GM19239 (cell line): ENCODE data around the gene ATP5F1C.
"Not testable (repeated sequence)": the region's sequence is repeated elsewhere in the genome, so short reads cannot be mapped to it uniquely, and the experiment has no call there.

Experiments
- DNase-seq: peaks from one replicate; pipeline ENCODE4 v3.0.0; 2011; ENCODE audit warnings: low spot score; ENCODE audit not compliant: insufficient read length
- FAIRE-seq: peaks from 2 replicates; lab custom pipeline; 2011; peaks lifted over from hg19 to GRCh38; lab: Jason Lieb, UNC

ATP5F1C gene

DNA sequence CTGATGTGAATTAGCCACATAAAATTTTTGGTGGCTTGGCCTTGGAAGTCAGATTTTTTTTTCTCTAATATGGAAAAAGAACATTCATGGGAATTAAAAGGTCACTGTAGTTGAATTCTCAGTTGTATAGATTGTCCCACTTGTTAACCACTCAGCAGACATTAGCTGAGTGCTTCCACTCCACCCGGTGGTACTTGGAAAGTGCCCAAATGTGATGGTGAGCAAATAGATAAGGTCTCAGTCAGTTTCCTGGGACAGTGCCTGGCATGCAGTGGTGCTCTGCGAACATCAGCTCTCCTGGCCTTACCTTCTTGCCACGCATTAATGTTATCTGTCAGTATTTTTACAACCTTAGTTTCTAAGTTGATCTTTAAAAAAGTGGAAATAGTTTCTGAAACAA is 1.4 kb downstream of the ATP5F1C start:
- FAIRE-seq = no peak
- DNase-seq = no peak

DNA sequence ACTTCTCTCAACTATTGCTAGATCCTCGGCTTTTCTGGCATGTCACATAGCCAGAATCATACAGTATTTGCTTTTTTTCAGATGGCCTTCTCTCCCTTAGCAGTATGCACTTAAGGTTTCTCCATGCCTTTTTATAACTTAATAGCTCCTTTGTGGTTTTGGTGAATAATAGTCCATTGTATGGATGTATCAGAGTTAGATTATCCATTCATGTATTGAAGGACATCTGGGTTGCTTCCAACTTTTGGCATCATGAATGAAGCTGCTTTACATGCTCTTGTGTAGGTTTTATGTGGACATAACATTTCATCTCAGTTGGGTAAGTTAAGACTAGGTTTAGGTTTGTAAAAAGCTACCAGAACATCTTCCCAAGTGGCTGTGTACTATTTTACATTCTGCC is 4.6 kb downstream of the ATP5F1C start:
- FAIRE-seq = no peak

DNA sequence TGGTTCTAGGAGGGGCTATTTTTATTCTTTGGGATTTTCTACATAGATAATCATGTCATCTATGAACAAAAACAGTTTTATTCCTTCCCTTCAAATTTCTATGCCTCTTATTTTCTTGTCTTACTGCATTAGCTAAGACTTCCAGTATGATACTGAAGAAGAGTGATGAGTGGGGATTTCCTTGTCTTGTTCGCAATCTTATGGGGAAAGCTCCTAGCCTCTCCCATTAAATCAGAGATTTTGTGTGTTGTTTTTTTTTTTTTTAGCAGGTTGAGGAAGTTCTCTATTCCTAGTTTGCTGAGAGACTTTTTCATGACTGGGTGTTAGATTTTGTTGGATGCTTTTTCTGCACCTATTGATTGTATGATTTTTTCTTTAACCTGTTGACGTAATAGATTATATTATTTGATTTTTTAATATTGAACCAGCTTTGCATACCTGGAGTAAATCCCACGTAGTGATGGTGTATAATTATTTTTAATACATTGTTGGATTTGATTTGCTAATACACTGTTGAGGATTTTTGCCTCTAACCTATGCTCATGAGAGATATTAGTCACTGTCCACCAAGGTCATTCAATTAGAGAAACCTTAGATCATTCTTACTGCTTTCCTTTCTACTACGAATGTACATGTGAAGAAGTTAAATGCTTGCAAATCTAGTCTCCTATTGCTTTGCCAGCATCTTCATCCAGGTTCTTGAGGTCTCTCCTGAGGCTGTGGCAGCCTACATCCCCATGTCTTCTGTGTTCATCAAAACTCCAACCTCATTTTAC is 6.5 kb downstream of the ATP5F1C start:
- FAIRE-seq = no peak
- DNase-seq = no peak

More for the DNA sequence above, 4.6 kb downstream of the ATP5F1C start:
- no peak for DNase-seq

DNA sequence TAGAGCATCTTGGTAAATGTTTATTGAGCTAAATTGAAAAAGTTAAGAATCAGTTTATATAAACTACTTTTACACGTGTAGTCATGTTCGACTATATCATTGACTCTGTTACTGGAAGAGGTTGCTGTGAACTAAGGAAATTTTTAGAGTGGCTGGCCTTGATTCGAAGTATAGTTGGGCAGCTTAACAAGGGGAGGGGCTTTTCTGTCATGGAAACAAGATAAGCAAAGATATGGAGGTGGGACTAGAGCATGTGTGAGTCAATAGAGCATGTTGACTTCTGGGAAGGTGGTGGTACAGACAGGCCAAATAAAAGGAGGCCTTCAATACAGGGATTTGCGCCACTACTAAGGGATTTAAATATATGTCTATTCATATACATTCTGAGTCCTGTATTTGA is 7.6 kb downstream of the ATP5F1C start:
- DNase-seq = no peak
- no peak for FAIRE-seq

DNA sequence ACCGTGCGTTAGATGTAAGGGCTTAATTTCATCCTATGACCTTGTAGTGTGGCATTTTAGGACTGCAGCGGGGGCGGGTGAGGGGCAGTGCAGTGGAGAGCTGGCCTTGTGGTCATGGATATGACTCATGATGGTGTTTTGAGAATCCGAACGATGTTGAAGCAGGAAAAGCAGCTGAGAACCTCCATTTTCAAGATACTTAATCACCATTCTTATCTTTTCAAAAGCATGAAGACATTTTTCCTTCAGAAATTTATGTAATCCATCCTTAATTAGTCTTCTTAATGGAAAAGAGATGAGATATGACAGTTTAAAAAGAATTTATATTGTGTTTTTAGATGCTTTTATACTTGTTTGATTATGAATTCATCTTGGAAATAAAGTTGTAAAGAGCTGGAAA is 9.6 kb downstream of the ATP5F1C start:
- DNase-seq (no peak), FAIRE-seq (peak; percentile 18)

DNA sequence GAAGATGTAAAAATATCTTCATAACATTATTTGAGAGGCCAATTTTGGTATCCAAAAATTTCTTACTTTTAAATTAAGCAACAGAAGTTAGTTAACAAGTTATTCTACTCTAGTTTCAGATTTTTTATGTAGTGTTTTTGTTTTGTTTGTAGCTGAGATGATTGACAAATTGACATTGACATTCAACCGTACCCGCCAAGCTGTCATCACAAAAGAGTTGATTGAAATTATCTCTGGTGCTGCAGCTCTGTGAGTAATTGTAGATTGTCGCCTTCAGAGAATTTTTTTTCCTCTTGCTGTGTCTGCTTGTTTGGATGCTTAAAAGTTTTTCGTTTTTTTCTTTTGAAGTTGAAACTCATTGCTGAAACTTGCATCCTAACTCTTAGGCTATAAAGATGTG is 14.6 kb downstream of the ATP5F1C start:
- FAIRE-seq (no peak), DNase-seq (no peak)

DNA sequence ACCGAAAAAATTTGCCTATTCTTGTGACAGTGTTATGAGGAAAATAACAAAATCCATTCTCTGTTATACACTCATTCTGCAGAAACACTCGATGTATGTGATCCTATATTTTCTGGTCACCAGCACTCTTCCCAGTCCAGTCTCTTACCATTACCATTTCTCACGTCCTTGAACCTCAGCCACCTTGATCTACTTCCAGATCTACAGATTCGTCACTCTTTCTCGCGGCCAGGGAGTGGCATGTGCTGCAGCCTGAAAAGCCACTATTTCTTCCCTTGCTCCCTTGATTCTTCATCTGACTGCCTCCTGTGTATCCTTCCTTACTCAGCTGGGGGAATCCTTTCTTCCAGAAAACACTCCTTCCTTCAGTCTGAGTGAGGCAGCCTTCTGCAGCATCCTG is 16.2 kb downstream of the ATP5F1C start:
- no peak for FAIRE-seq

DNA sequence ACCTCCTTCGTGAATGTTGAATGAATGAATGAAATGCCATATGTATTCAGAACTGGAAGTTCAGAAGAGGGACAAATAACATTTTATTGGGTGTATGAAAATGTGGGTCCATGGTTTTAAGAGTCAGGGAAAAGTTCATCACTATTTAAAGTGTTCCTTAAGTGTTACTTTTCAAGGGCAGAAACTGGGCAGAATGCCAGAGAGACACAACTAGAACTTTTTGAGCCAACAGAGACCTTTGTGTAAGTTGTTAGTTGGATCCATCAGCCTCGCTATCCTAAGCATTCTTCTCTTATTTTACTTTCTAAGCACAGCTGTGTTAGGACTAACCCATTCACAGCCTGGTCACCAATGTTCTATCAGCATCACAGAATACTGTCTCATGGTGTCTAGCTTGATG is 16.8 kb downstream of the ATP5F1C start:
- no peak for DNase-seq
- FAIRE-seq = no peak

More for the DNA sequence above, 16.2 kb downstream of the ATP5F1C start:
- no peak for DNase-seq

DNA sequence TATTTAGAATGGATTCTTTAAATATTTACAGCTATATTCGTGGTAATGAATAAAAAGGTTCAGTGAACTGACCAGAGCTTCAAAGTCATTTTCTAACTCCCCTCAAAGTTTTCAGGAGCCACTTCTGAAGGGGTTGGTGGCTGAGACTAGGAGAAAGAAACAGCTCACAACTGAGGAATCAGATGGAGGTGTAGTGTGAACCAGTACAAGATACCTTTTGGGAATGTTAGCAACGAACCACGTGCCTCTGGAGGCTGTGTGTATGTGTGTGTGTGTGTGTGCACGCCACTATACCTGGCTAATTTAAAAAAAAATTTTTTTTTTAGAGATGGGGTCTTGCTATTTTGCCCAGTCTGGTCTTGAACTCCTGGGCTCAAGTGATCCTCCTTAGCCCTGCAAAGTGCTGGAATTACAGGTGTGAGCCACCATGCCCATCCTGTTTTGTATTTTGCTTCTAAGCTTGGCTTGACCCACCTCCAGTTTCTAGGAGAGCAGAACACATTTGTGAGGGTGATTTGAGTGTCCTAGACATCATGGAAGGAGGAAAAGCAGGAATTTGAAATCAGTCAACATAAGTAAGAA is 20.8 kb downstream of the ATP5F1C start:
- DNase-seq (no peak), FAIRE-seq (no peak)

DNA sequence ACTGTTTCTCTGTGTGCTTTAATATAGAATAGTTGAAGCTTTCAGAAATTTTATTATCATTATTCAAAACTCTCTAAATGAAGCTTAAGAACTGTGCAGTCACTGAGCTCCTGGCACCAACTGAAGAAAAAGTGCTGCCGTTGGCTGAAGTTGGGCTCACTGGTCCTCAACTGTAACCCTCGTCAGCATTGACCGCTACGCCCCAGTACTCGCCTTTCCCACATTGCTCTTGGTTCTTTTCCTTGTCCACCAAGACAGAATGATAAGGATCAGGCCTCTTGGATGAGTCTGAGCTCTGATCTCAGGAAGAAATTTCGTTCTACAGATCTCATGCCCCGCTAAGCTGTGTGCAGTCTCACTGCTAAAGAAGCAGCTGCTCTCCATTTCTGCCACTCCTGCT is 22.5 kb downstream of the ATP5F1C start:
- FAIRE-seq (no peak), DNase-seq (no peak)

DNA sequence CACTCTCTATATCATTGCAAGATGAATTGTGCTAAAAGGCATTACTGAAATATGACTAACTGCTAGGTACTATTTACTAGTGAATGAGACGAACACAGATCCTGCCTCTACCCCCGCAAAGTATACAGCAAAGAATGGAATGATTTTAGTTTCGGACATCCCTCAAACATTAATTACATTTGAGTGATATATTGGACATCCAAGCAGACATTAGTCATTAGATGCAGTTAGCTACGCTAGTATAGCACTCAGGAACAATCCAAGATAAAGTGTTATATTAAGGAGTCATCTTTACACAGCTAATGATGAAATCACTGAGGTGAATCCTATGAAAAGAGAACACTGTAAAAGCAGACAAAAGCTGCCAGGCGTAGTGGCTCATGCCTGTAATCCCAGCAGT is 23.0 kb downstream of the ATP5F1C start:
- DNase-seq (no peak), FAIRE-seq (no peak)

DNA sequence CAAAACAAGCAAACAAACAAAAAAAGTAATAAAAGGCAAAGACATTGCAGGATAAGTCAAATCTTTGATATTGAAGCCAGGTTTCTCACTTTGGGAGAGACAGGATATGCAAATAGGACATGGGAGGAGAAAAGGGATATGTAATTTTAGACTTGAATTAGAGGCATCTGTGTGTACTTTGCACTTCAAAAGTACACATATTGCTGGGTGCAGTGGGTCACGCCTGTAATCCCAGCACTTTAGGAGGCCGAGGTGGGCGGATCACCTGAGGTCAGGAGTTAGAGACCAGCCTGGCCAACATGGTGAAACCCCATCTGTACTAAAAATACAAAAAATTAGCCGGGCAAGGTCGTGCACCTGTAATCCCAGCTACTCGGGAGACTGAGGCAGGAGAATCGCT is 23.8 kb downstream of the ATP5F1C start:
- not testable (repeated sequence) for FAIRE-seq, DNase-seq

DNA sequence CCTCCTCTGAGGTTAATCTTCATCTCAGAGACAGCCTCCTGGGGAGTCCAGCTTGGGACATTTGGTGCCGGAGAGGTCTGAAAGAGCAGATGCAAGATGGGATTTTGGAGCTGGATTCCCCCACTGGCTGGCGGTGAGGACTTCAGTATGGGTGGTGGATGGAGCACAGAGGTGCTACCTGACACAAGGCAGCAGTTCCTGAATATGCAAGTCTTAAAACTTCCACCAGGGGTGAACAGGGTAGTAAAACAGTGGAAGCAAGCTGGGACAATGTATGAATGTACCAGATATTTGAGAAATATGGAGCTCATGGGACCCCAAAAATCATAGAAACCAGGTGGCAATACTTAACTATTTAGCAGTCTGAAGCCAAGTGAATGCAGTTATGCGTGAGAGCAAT is 25.5 kb downstream of the ATP5F1C start:
- DNase-seq (no peak), FAIRE-seq (no peak)

DNA sequence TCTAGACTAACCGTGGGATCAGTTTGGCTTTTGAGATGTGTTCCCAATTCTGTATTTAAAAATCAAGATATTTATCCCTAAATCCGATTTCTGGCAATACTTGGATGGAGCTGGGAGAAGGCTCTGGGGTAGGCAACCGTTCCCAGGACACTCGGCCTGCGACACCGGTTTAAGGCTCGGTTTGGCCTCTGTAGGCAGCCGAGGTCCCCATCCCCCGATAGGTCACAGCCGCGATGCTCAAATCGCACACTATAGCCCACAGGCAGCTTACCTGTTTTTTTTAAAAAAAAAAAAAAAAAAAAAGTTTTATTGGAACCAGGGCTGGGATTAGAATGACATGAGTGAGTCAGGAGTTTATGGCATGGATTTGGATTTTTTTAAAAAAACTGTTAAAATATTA is 29.6 kb downstream of the ATP5F1C start:
- FAIRE-seq (no peak), DNase-seq (no peak)

DNA sequence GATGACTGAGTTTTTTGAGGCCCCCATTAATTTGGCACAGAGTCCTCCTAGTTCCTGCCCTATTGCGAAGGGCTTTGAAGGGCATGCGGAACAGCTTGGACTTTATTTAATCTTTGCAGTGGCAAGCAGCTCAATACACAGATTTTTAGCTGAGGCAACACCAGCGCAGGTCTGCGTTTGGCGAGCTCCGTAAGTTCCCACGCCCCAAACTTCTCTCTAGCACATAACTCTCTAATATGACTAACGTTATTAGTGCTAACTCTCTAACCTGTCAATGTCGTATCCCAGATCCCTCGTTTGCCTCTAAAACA is 30.0 kb downstream of the ATP5F1C start:
- no peak for FAIRE-seq
- DNase-seq = no peak

DNA sequence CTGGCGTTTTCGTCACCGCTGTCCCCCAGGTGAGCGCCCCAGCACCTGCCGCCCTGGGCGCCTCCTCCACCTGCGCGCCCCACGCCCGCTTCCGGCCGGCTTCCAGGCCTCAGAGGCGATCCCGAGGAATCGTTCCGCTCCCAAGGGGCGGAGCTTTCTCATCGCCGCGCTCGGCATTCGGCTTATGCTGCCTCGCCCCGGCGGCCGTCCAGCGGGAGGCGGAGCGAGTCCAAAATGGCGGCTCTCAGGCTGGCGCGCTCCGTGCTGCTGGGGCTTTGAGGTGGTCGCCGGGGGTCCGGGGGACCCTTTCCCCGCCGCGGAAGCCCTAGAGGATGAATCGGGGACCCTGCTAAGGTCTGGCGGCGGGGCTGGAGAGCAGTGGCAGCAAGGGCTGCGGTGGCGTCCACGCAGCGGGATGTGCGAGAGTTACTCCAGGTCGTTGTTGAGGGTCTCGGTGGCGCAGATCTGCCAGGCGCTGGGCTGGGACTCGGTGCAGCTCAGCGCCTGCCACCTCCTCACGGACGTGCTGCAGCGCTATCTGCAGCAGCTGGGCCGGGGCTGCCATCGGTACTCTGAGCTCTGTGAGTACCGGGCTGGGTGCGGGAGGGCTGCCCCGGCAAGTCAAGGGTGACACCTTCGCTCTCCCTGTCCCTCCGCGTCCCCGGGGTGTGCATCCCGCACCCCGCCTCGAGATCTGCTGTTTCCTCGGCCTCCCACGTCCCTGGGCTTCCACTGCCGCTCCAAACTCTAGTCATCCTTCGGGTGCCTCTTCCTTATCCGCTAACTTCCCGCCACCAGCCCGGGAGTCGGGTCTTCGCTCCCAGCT is 30.5 kb downstream of the ATP5F1C start, which contains the start of gene TAF3:
TAF3 (plus strand) TSS at position 211 of the 826 bp plus-strand sequence; CDS start at position 416, 205 bp downstream.
- DNase-seq (peak; percentile 81), FAIRE-seq (peak; percentile 90)

DNA sequence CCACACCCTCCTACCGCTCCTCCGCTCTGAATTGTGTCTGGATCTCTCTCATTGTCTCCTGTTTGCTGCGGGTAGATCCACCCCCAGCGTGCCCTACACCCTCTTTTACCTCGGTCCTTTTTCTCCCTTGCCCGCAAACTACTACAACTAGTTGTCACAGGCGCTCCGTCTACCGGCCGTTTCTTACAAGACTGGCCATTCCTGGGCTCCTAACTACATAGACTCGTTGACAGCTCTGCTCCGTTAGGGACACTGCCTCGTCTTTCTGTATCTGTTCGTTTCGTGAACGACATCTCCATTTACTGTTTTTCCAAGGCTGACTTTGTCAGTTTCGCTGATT is 31.1 kb downstream of the ATP5F1C start:
- FAIRE-seq = peak; percentile 45
- peak; percentile 8 for DNase-seq

DNA sequence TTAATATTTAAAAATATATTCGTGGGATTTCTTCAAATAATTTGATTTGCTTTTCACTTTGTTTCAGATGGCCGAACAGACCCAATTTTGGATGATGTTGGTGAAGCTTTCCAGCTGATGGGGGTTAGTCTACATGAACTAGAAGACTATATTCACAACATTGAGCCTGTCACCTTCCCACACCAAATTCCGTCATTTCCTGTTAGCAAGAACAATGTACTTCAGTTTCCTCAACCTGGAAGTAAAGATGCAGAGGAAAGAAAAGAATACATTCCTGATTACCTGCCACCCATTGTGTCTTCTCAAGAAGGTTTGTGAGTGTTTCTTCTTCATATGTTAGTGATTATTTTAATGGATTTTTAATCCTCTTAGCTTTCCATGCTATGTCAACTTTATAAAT is 36.3 kb downstream of the ATP5F1C start:
- DNase-seq (no peak), FAIRE-seq (no peak)

DNA sequence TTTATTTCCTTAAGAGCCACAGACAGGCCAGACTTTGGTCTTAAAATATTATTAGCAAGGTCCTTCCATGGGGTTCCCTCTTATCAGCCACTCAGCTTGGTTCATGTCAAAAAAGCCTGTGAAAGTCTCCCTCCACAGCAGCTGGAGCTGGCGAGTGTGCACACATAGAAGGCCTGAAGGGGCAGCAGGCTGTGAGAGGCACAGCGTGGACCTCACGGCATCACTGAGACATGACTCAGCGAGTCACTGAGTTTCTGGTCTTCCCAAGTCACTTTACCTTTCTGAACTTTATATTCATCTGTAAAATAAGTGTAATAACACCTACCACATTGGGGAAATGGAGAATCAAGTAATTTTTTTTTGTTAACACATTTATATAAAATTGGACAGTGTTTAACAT is 39.0 kb downstream of the ATP5F1C start:
- DNase-seq (no peak), FAIRE-seq (no peak)

DNA sequence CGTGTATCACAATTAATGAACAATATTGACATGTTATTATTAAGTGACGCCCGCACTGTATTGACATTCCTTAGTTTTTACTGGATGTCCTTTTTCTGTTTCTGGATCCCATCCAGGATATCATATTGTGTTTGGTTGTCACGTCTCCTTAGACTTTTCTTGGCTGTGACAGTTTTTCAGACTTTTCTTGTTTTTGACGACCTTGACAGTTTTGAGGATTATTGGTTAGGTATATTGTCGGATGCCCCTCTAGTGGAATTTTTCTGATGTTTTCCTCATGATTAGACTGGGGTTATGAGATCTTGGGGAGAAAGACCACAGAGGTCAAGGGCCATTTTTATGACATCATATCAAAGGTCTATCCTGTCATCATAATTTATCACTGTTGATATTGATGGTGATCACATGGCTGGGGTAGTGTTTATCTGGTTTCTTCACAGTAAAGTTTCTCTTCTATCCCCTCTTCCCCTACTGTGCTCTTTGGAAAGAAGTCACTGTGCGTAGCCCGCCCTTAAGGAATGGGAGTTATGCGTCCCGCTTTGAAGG is 41.4 kb downstream of the ATP5F1C start:
- DNase-seq (no peak), FAIRE-seq (no peak)

DNA sequence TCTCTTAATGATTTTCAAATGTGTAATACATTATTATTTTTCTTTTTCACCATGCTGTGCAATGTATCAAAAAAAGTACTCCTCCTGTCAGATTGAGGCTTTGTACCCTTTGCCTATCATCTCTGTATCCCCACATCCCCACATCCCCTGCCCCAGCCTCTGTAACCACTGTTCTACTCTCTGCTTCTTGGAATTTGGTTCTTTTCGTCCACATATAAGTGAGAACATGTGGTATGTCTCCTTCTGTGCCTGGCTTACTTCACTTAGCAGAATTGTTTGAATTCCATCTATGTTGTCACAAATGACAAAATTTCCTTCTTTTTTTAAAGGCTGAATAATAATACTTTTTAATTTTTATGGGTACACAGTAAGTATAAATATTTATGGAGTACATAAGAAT is 44.1 kb downstream of the ATP5F1C start:
- no peak for FAIRE-seq

More for the DNA sequence above, 44.1 kb downstream of the ATP5F1C start:
- no peak for DNase-seq
